NCI-H748 treated with DMSO at 0.1 percent for 48 hours (cell line): ENCODE measurements around the gene OR5D18.
"Not testable (repeated sequence)": the region's sequence is repeated elsewhere in the genome, so short reads cannot be mapped to it uniquely, and the experiment has no call there.

Experiments
- DNase-seq: peaks from one replicate; lab custom pipeline; 2025; lab: John Stamatoyannopoulos, UW

Gene OR5D18

GRCh38 chr11:55819330-55819729, at the start of gene OR5D18:
Gene OR5D18 (plus strand): TSS chr11:55819630. CDS start chr11:55819630, 0 bp downstream.
- DNase-seq, result no peak

GRCh38 chr11:55773138-55773537, 46.3 kb upstream of the OR5D18 start, which contains the start of gene OR5D13:
Gene OR5D13 (plus strand): TSS chr11:55773438. CDS start chr11:55773438, 0 bp downstream.
- DNase-seq, result no peak

GRCh38 chr11:55791606-55792005, 27.8 kb upstream of the OR5D18 start:
- DNase-seq, result no peak

GRCh38 chr11:55793321-55793720, 26.1 kb upstream of the OR5D18 start:
- DNase-seq, result no peak

GRCh38 chr11:55795256-55795655, 24.2 kb upstream of the OR5D18 start, which contains the start of gene OR5D14:
Gene OR5D14 (plus strand): TSS chr11:55795556. CDS start chr11:55795556, 0 bp downstream.
- DNase-seq, result no peak

GRCh38 chr11:55806248-55806647, 13.2 kb upstream of the OR5D18 start:
- DNase-seq, result no peak

- DNase-seq, result no peak
Observed at GRCh38 chr11:55811067-55811466, 8.4 kb upstream of the OR5D18 start, which contains the start of gene OR5L1. Gene OR5L1 (plus strand): TSS chr11:55811367. CDS start chr11:55811467, 100 bp downstream.

GRCh38 chr11:55826919-55827318, 7.5 kb downstream of the OR5D18 start, which contains the start of gene OR5L2:
Gene OR5L2 (plus strand): TSS chr11:55827219. CDS start chr11:55827219, 0 bp downstream.
- DNase-seq, result no peak

GRCh38 chr11:55838452-55838851, 19.0 kb downstream of the OR5D18 start, which contains the start of gene OR5D16:
Gene OR5D16 (plus strand): TSS chr11:55838752. CDS start chr11:55838752, 0 bp downstream.
- DNase-seq, result no peak

GRCh38 chr11:55847453-55847852, 28.0 kb downstream of the OR5D18 start:
- no peak for DNase-seq

GRCh38 chr11:55849037-55849436, 29.6 kb downstream of the OR5D18 start:
- no peak for DNase-seq

GRCh38 chr11:55852141-55852540, 32.7 kb downstream of the OR5D18 start:
- DNase-seq, result no peak

GRCh38 chr11:55854704-55855103, 35.3 kb downstream of the OR5D18 start:
- no peak for DNase-seq

GRCh38 chr11:55867354-55867753, 47.9 kb downstream of the OR5D18 start:
- not testable (repeated sequence) for DNase-seq
